NB4 (cell line): ENCODE data around the gene CCDC134.

ENCODE experiments used
- DNase-seq: peaks from one replicate; pipeline ENCODE4 v3.0.0; 2010; ENCODE audit warnings: low read depth
- H3K4me3 ChIP-seq: one replicate; pipeline ENCODE4 v1.5.1; 2011; ENCODE audit warnings: mild to moderate bottlenecking, low read depth, low read length, moderate library complexity
- CTCF ChIP-seq: IDR thresholded peaks from one replicate; pipeline ENCODE4 v1.5.1; 2012; ENCODE audit warnings: low read depth, low read length
- MAX ChIP-seq: IDR thresholded peaks from 2 replicates; pipeline ENCODE4 v1.6.1; 2011; ENCODE audit warnings: low read depth, low read length
- MYC ChIP-seq: IDR thresholded peaks from 2 replicates; pipeline ENCODE4 v1.6.1; 2011; ENCODE audit warnings: low read depth, low read length
- POLR2A ChIP-seq: IDR thresholded peaks from 2 replicates; pipeline ENCODE4 v1.6.1; 2011; ENCODE audit warnings: mild to moderate bottlenecking; ENCODE audit not compliant: insufficient read length; ENCODE audit errors: extremely low read depth

Gene CCDC134

GRCh38 chr22:41819257-41819656, 18.8 kb downstream of the CCDC134 start:
- TF ChIP-seq CTCF (no peak), POLR2A (no peak), MAX (no peak), MYC (no peak)
- H3K4me3 ChIP-seq: no peak overlapping the region

GRCh38 chr22:41820447-41820846, 20.0 kb downstream of the CCDC134 start:
- no peak overlapping the region for H3K4me3 ChIP-seq
- DNase-seq: no peak
- no peak for TF ChIP-seq CTCF
- no peak for TF ChIP-seq POLR2A
- no peak for TF ChIP-seq MYC
- no peak for TF ChIP-seq MAX

More at GRCh38 chr22:41819257-41819656, 18.8 kb downstream of the CCDC134 start:
- no peak for DNase-seq

GRCh38 chr22:41821471-41822316, 21.2 kb downstream of the CCDC134 start:
- TF ChIP-seq POLR2A: no peak
- TF ChIP-seq CTCF: no peak
- no peak for TF ChIP-seq MYC
- no peak for TF ChIP-seq MAX
- H3K4me3 ChIP-seq: no peak overlapping the region
- peak; percentile 46 for DNase-seq

GRCh38 chr22:41822317-41823057, 22.0 kb downstream of the CCDC134 start:
- H3K4me3 ChIP-seq: no peak overlapping the region
- TF ChIP-seq CTCF (peak; percentile 36), MYC (no peak)
- DNase-seq: peak; percentile 66

- DNase-seq: no peak
- H3K4me3 ChIP-seq: no peak overlapping the region
- TF ChIP-seq MAX (no peak), MYC (no peak), POLR2A (no peak), CTCF (no peak)
Observed at GRCh38 chr22:41823797-41824196, 23.3 kb downstream of the CCDC134 start.
